ENCODE data around the gene CWH43.
"Not testable (repeated sequence)": the region's sequence is repeated elsewhere in the genome, so short reads cannot be mapped to it uniquely, and the experiment has no call there.

DNA sequence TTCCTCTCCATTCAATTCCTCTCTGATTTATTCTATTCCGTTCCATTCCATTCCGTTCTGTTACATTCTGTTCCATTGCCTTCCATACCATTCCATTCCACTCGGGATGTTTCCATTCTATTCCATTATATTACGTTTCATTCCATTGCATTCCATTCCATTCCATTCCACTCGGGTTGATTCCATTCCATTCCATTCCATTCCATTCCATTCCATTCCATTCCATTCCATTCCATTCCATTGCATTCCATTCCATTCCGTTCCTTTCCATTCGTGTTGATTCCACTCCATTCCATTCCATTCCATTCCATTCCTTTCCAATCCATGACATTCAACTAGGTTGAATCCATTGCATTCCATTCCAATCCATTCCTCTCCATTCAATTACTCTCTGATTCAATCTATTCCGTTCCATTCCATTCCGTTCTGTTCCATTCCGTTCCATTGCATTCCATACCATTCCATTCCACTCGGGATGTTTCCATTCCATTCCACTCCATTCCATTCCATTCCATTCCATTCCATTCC, 106.6 kb downstream of the CWH43 start:
- not testable (repeated sequence) for TF ChIP-seq CTCF, POLR2AphosphoS5, POLR2A (IDR thresholded peaks at IDR 0.05)

All from gastroesophageal sphincter (tissue), 3 donors.